ENCODE measurements around the gene DIABLO. TPM values are rescaled to one million over a fixed set of nuclear protein-coding genes. Genes with fewer than 3 reads are reported as not detected.

Gene DIABLO
- total RNA-seq, 1 experiment from 2014 or later: 74.6 TPM

GRCh38 chr12:122166422-122167349, 59.2 kb downstream of the DIABLO start:
- H3K18ac ChIP-seq (ENCODE audit: insufficient read length, low read depth, low read length): no peak overlapping the region
- H3K79me1 ChIP-seq (ENCODE audit: insufficient read depth, low read depth, low read length, poor library complexity, severe bottlenecking): no peaks in the 10 kb centered on the region
- no peak overlapping the region for H2BK20ac ChIP-seq (ENCODE audit: low read depth, low read length, poor library complexity, severe bottlenecking)
- H3K14ac ChIP-seq (ENCODE audit: insufficient read depth, low read length): no peak overlapping the region
- H3K4ac ChIP-seq (ENCODE audit: low read depth, low read length): no peak overlapping the region
- no peak for TF ChIP-seq CTCF (conservative IDR thresholded peaks at IDR 0.05)
- Mint-ChIP-seq H3K36me3 (ENCODE audit: insufficient read depth in 1 of 3, low read depth in 3 of 3) (no peaks in the 10 kb centered on the region), H3K4me1 (peaks cover 5 to 6% of the 10 kb centered on the region in 2 experiments; a peak in 2 of 4 replicates), H3K4me3 (no peak overlapping the region), H3K9me3 (no peaks in the 10 kb centered on the region), H3K27ac (no peak overlapping the region), H3K27me3 (ENCODE audit: low read depth) (peaks cover 3% of the 10 kb centered on the region)
- no peaks in the 10 kb centered on the region for H3K9me3 ChIP-seq (ENCODE audit: control insufficient read depth, low read depth, low read length)
- H2BK12ac ChIP-seq (ENCODE audit: insufficient read length, low read depth, low read length): no peak overlapping the region
- no peak overlapping the region for H3K23ac ChIP-seq (ENCODE audit: insufficient read length, low read depth, low read length)
- H2BK15ac ChIP-seq (ENCODE audit: low read depth, low read length): no peak overlapping the region
- H3T11ph ChIP-seq (ENCODE audit: low read length): no peak overlapping the region
- H2AK5ac ChIP-seq (ENCODE audit: insufficient read length, low read length): no peak overlapping the region
- no peaks in the 10 kb centered on the region for H4K20me1 ChIP-seq (ENCODE audit: control insufficient read depth, insufficient read depth, insufficient read length)
- no peak overlapping the region for H3K4me2 ChIP-seq (ENCODE audit: insufficient read depth, insufficient read length, low read length)
- H4K5ac ChIP-seq (ENCODE audit: insufficient read length, low read depth, low read length): no peak overlapping the region
- no peak for DNase-seq
- no peak overlapping the region for H3K9ac ChIP-seq (ENCODE audit: extremely low read depth, insufficient read length, low read length)
- no peak overlapping the region for H2AFZ ChIP-seq (ENCODE audit: low read length)
- no peaks in the 10 kb centered on the region for H3K23me2 ChIP-seq (ENCODE audit: insufficient read length, low read depth, low read length, poor library complexity, severe bottlenecking)
- H3K79me2 ChIP-seq (ENCODE audit: insufficient read depth, low read length): no peaks in the 10 kb centered on the region
- no CpG with 5 or more reads among the region's 22 CpGs for WGBS (ENCODE audit: extremely low coverage, insufficient read length, low lambda C conversion rate)
- no peaks in the 10 kb centered on the region for H3K27me3 ChIP-seq (ENCODE audit: insufficient read depth, low read length)
- H3K4me1 ChIP-seq (ENCODE audit: insufficient read depth, low read length): no peaks in the 10 kb centered on the region
- H4K91ac ChIP-seq (ENCODE audit: insufficient read length, low read depth, low read length): no peak overlapping the region
- H3K27ac ChIP-seq (ENCODE audit: insufficient read length, low read depth, low read length): no peak overlapping the region
- no peak overlapping the region for H2BK5ac ChIP-seq (ENCODE audit: insufficient read length, low read length)
- H2BK120ac ChIP-seq (ENCODE audit: low read depth, low read length, poor library complexity, severe bottlenecking): no peak overlapping the region
- H4K8ac ChIP-seq (replicated peaks; ENCODE audit: insufficient read length, low read depth, low read length): no peak overlapping the region
- H3K56ac ChIP-seq (ENCODE audit: insufficient read length, low read depth, low read length): no peak overlapping the region
